ENCODE measurements around the gene GNA15. TPM values are rescaled to one million over a fixed set of nuclear protein-coding genes. Genes with fewer than 3 reads are reported as not detected.

Gene GNA15
- total RNA-seq, 1 experiment from 2014 or later = 6.2 TPM

- intact Hi-C loops (cut with micrococcal nuclease; ENCODE audit: unreplicated experiment) (no loop called here), in situ Hi-C loops (cut with HindIII; ENCODE audit: low pct_unique_long_range_greater_than_20kb, low sequenced_read_pairs) (no loop called here)
- no TSS peak for BruUV-seq (replicated peaks)
- DNase-seq (ENCODE audit: low read depth, low spot score) (no peak), ATAC-seq (no peak)
- Histone ChIP-seq H3K36me3 (ENCODE audit: control insufficient read depth, insufficient read depth, low read length) (no peaks in the 10 kb centered on the region; the same call in 1 of the 2 replicates), H3K9me3 (ENCODE audit: control insufficient read depth, insufficient read depth, low read depth, low read length) (no peaks in the 10 kb centered on the region), H3K4me1 (ENCODE audit: control insufficient read depth, insufficient read depth, low read length) (no peaks in the 10 kb centered on the region), H3K27me3 (ENCODE audit: control insufficient read depth, insufficient read depth, low read length) (no peaks in the 10 kb centered on the region), H3K4me3 (ENCODE audit: low read depth in 2 of 2, low read length in 2 of 2) (no peak overlapping the region), H3K27ac (ENCODE audit: low read length) (no peak overlapping the region)
- TF ChIP-seq SIN3A (IDR thresholded peaks at IDR 0.05; ENCODE audit: borderline replicate concordance, insufficient read depth, low read depth, low read length) = no peak
- no peak for TF ChIP-seq REST (IDR thresholded peaks at IDR 0.05; ENCODE audit: insufficient read depth in 1 of 2, low read depth in 2 of 2, low read length in 1 of 2)
- TF ChIP-seq, protein P1, sequence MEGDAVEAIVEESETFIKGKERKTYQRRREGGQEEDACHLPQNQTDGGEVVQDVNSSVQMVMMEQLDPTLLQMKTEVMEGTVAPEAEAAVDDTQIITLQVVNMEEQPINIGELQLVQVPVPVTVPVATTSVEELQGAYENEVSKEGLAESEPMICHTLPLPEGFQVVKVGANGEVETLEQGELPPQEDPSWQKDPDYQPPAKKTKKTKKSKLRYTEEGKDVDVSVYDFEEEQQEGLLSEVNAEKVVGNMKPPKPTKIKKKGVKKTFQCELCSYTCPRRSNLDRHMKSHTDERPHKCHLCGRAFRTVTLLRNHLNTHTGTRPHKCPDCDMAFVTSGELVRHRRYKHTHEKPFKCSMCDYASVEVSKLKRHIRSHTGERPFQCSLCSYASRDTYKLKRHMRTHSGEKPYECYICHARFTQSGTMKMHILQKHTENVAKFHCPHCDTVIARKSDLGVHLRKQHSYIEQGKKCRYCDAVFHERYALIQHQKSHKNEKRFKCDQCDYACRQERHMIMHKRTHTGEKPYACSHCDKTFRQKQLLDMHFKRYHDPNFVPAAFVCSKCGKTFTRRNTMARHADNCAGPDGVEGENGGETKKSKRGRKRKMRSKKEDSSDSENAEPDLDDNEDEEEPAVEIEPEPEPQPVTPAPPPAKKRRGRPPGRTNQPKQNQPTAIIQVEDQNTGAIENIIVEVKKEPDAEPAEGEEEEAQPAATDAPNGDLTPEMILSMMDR (IDR thresholded peaks at IDR 0.05) = no peak
- no peak for TF ChIP-seq TCF7L2 (IDR thresholded peaks at IDR 0.05; ENCODE audit: low read depth, low read length)
- no peak for TF ChIP-seq POLR2AphosphoS5 (IDR thresholded peaks at IDR 0.05; ENCODE audit: low read depth, low read length)
- ChIA-PET POLR2A (interaction anchor here (0.5 kb wide), 1 partner anchor 950 kb away, joined by 5 read pairs; no protein-coding TSS in a partner anchor), CTCF (no interaction called here)
These were observed 54.1 kb downstream of the GNA15 start for GRCh38 chr19:3189702-3190469.

- POLR2A ChIA-PET = no interaction called here
- TF ChIP-seq TCF7L2 (IDR thresholded peaks at IDR 0.05; ENCODE audit: low read depth, low read length) (no peak), POLR2AphosphoS5 (IDR thresholded peaks at IDR 0.05; ENCODE audit: low read depth, low read length) (no peak), SIN3A (IDR thresholded peaks at IDR 0.05; ENCODE audit: borderline replicate concordance, insufficient read depth, low read depth, low read length) (no peak), REST (IDR thresholded peaks at IDR 0.05; ENCODE audit: insufficient read depth in 1 of 2, low read depth in 2 of 2, low read length in 1 of 2) (no peak)
- TF ChIP-seq, protein P1 (IDR thresholded peaks at IDR 0.05) = no peak
These were observed 54.6 kb downstream of the GNA15 start for GRCh38 chr19:3190470-3190770.

More at GRCh38 chr19:3190470-3190770, 54.6 kb downstream of the GNA15 start:
- CTCF ChIA-PET = no interaction called here
- ATAC-seq = no peak
- Histone ChIP-seq H3K4me3 (ENCODE audit: low read depth in 2 of 2, low read length in 2 of 2) (no peak overlapping the region), H3K4me1 (ENCODE audit: control insufficient read depth, insufficient read depth, low read length) (no peaks in the 10 kb centered on the region), H3K27me3 (ENCODE audit: control insufficient read depth, insufficient read depth, low read length) (no peaks in the 10 kb centered on the region), H3K36me3 (ENCODE audit: control insufficient read depth, insufficient read depth, low read length) (no peaks in the 10 kb centered on the region; the same call in 1 of the 2 replicates), H3K9me3 (ENCODE audit: control insufficient read depth, insufficient read depth, low read depth, low read length) (no peaks in the 10 kb centered on the region), H3K27ac (ENCODE audit: low read length) (no peak overlapping the region)
- no peak for DNase-seq (ENCODE audit: low read depth, low spot score)
- no TSS peak for BruUV-seq (replicated peaks)
- intact Hi-C loops (cut with micrococcal nuclease; ENCODE audit: unreplicated experiment) = no loop called here
- in situ Hi-C loops (cut with HindIII; ENCODE audit: low pct_unique_long_range_greater_than_20kb, low sequenced_read_pairs) = no loop called here
